ENCODE measurements around the gene PDZRN3.

Gene PDZRN3

DNA sequence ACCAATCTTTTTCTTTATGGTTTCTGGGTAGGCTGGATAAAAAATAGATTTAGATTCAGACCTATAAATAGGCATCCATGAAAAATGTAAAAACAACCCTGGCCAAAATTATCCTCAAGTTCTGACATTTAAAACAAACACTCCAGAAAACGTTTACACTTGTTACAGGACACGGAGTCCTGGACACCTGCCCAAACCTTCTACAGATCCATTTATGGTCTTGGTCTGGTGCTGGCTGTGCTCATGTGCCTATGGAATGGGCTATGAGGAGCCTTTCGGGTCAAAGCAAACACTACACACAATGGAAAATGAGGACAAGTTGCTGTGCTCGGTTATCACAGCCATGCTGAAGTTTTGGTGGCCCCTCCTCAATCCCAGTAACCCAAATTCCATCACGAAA is 108.1 kb downstream of the PDZRN3 start:
- no peak for DNase-seq (ENCODE audit: low spot score)

DNA sequence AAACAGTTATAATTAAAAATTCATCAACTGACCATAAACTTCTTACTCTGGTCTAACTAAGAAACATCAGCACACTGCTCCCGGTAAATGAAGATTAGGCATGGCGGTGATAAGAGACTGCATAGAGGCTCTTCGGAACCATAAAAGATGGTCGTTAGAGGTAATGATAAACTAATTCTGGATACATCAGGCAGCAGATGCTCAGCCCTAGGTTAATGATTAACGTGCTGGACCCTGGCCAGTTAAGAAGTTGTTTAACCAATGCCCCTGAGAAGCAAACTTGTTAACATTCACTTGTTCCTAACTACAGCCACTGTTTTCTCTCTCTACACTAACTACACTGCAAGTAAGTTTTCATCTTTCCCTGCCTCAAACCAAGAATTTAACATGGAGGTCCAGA is 111.5 kb downstream of the PDZRN3 start:
- DNase-seq (ENCODE audit: low spot score), result no peak

DNA sequence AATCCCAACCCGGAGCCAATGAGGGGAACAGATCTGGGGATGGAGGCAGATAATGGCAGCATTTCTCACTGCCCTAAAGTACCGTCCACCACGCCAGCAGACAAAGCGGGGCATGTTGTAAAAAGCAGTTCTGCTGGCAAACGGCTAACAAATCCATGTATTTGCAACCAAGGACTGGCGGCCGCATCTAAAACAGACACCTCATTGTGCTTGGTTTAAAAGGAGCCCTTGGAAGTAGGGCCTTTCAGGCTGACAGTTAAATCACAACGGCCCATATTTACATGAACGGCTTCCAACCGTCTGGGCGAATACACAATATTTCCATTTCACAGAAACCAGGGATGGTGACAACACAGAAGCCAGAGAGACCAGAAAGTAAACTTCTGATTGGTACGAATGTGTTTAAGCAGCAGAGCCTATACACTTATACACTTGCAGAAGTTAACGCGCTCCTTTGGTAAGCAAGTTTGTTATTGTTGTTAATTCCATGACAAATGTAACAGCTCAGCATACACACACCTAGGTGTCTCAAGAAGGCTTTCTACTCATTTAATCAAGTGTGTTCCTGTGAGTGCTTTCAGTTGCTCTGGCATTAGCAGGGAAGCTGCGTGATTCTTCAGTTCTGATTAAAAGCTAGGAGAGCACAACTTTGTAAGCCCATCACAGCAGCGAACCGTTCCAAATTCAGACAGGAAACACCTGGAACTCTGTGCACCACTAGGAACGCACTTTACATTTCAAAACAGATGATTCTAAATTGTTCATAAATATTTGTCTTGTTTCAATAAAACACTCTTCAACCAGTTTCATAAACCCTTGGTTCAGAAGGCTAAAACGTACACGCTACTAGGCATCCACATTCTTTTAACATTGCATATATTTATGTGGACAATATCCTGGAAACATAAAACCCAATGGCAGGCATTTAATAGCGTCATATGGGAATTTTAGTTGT is 112.9 kb downstream of the PDZRN3 start:
- DNase-seq (ENCODE audit: low spot score), result no peak

DNA sequence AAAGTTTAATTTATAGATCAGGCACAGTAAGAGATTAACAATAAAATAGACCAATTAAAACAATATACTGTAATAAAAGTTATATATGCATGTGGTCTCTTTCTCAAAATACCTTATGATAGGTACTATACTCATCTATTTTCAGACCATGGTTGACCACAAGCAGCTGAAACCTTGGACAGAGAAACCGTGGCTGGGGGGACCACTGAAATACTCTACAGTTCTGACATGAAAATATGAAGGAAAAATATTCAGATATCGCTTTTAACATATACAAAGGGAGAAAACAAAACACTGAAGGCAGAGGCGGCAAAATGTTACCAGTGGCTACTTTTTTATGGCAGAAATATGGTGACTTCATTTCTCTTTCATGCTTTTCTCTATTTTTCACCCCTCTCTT is 114.0 kb downstream of the PDZRN3 start:
- DNase-seq (ENCODE audit: low spot score), result no peak

DNA sequence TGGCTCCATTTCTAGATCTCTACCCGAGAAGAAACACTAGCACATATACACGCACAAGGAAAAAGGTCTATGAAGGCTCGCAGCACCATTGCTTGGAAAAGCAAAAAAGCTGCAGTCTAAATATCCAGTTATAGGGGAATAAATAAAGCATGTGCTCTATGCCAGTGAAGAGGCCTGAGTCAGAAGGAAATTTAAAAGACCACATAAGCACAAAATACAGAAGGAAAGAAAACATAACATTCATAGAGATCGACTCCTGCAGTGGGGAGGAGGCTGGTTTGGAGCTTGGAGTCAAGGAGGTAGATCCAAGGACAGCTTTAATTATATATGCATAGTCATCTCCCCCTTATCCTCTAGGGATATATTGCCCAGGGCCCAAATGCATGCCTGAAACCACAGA is 114.4 kb downstream of the PDZRN3 start:
- DNase-seq (ENCODE audit: low spot score), result no peak

DNA sequence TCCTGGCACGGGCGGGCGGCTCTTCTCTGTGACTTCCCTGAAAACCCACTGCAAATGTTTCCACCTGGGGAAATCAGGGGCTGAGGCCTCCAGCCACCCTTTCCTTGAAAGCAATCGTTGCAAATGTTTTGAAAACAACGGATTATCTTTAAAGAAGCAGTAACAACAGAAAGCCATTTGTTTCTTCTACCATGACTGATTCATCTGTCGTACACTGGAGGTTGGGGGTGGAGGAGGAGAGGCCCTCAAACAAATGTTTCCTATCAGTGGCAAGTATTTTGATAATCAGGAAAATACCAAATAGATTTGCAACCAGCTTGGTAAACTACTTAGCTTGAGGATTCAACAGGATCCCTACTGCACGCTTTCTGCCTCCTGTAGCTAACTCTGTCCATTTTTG is 114.9 kb downstream of the PDZRN3 start:
- DNase-seq (ENCODE audit: low spot score), result peak; percentile 45

DNA sequence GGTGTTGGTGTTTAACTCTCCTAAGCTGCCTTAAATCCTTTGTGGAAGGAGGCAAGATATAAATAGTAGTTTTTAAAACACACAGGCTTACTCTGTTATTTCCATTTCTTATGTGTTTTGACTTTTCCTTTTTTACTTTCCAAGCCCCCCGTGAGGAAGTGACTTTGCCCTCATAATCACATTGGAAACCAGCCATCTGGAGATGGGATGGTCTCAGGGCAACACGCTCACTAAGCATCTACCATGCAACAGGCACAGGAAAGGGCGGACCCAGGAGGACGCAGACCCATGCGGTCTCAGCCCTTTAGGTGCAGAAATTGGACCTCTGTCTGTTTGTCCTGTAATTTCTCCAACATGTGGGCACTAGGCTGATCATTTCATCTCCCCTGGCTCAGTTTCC is 115.7 kb downstream of the PDZRN3 start:
- no peak for DNase-seq (ENCODE audit: low spot score)

DNA sequence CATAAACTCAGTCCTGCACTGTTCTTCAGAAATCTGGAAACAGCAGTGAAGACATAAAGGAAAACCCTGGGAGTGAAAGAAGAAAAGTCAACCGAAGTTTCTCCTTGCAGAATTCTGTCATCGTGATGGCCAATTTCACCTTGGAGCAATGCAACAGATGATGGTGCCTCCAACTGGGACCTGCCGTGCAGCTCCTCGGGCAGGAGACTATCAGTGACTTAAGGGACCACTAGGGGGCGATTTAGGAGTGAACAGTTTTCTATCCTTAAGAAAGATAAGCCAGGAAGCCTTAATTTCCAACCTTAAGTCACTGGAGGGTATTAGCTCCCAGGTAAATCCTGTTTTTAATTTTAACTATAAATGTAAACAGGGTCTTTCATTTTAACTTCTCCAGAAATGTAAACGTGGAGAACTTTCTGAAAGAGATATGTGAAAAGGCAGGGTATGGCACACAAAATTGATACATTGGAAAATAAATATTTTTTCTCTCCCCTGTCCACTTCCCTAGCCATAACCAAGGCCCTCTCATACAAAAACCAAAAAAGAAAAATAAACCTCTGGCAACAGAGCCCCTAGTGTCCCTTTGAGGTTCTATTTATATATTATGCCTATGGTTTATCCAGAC is 116.3 kb downstream of the PDZRN3 start:
- peak; percentile 58 for DNase-seq (ENCODE audit: low spot score)

DNA sequence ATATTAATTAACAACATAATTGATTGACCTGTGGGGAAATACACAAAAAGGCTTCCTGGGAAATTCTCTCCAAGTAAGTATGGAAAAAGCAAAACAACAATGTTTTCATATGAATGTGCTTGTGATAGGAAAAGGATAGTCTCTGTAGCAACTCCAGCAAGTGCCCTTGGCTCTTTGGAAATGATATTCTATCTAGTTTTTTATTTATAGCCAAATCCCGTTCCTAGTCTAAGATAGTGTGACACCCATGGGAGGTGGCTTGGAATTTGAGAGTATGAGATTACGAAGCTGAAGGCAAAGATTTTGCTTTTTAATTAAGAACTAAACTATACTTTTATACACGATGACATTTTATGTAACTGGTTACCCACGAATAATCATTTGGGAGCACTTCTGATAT is 119.9 kb downstream of the PDZRN3 start:
- no peak for DNase-seq (ENCODE audit: low spot score)

DNA sequence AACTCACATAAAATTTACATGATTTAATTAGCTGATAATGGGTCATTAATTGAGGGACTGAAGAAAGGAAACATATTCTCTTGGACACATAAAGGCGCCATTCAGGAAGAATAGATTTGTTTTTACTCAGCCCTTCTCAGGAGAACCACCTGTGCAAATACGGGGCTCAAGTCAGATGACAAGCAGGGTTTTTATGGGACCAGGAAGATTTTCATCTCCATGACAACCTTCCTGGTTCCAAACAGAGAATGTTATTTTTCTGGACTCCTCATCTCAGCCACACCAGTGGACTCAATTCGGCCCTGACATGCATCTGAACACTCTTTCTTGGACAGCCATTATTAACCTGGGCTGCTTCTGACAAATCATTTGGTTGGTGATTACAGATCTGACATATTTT is 120.5 kb downstream of the PDZRN3 start:
- DNase-seq (ENCODE audit: low spot score), result no peak

DNA sequence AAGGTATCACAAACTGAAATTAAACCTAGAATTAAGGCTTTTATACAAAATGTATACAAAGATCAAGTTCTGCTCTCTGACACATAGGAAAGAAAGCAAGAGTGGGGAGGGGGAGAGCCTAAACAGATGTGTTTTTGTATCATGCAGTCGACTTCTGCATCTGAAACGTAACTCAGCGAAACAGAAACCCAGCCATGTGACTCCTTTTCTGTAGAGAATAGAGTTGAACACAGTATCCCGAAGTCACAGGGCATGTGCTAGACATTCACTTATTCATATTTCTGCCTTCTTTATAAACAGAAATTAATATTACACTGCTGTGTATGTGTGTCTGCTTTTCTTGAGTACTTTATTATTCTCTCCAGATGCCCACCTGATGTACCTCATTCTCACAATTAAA is 121.0 kb downstream of the PDZRN3 start:
- DNase-seq (ENCODE audit: low spot score), result no peak

DNA sequence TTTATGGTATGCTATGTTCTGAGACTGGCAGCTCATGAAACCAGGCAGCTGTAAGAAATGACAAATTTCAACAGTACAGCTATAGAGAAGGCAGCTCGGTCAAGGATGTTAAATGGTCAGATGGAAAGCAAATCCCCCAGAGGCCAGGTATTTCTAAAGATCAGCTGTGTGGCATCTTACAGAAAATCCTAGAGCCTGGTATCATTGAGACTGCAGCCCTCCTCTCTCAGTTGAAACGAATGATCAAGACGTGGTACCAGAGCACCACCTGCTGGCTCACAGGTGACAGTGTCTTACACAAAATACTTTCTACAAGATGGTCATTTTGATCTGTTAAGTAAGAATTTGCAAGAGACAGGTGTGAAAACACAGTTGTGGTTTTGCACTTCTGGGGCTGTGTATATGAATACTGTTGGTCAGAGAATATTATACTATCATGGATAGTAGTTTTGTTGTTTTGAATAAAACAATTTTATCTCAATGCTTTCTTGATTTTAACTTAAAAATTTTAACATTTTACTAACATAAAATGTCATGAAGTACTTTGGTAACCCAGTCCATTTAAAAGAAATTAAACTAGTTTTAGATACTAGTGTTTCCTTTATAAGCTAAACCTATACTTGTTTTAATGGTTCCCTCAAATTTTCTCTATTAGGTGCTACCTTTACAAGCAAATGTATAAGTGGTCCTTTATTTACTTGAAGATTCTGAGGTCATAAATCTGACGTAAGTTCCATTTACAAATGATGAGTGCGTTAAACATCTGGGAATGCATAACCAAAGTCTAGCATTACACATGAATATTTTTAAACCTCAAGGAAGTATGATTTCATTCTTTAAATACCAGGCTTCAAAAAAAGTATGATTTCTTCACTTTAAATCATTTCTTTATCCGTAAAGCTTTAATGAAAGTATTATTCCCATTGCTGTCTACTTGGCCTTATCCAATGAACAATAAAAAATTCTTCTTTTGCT is 121.8 kb downstream of the PDZRN3 start:
- peak; percentile 71 for DNase-seq (ENCODE audit: low spot score)

DNA sequence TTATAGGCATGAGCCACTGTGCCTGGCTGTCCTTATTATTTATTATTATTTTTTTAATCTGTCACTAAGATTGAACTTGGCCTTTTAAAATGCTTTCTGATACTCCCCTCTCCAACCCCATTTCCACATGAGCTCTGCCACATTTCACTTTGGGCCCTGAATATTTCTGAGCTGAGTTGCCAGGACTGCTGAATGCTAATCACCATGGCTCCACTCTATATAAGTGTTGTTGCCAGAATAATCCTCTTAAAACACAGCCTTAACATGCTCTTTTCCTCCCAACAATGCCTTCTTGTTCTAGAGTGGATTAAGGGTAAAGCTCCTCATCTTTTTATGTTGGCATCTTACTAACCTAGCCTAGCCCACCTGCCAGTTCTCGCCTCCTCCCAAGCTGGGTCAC is 124.4 kb downstream of the PDZRN3 start:
- peak; percentile 52 for DNase-seq (ENCODE audit: low spot score)

DNA sequence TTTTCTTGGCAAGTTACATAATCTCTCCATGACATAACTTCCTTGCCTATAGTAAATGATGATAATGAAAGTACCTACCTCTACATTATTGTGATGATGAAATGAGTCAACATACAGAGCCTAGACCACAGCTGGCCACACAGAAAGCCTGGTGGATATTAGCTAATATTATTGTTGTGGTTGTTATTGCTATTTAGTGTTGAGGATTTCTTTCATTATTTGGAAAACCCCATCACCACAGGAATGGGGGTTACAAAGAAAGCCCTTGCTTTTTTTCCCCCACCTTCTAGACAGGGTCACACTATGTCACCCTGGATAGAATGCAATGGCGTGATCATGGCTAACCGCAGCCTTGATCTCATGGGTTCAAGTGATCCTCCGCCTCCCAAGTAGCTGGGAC is 125.0 kb downstream of the PDZRN3 start:
- no peak for DNase-seq (ENCODE audit: low spot score)

DNA sequence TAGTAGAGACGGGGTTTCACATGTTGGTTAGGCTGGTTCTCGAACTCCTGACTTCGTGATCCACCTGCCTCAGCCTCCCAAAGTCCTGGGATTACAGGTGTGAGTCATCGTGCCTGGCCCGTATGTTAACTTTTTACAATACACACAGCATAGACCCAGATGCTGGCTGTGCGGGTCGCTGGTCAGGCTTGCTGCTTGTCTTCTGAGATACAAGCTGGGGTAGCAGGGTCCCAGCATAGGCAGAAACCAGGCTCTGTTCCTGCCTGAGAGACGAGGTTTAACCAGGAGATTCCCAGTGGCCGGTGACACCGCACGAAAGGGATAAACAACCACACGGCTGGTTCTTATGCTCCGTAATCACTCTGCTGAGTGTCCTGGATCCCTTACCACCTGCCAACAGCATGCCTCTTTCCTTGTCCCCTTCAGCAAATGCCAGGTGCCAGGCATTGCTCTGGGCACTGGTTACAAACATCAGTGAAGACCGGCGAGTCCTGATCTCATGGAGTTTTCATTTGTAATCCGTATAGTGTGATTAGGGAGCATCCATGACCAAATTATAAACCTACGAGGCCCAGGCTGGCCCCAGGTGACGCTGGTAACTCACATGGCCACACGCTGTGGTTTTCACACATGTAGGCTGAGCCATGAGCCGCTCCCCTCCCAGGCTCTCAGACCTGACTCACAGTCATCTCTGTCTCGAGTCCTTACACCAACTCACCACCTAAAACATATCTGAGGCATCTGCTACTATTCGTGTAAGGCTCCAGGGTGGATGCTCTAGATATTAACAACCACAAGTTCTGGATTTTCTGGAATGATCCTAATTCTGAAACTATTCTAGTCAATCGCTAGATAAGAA is 125.7 kb downstream of the PDZRN3 start:
- no peak for DNase-seq (ENCODE audit: low spot score)

DNA sequence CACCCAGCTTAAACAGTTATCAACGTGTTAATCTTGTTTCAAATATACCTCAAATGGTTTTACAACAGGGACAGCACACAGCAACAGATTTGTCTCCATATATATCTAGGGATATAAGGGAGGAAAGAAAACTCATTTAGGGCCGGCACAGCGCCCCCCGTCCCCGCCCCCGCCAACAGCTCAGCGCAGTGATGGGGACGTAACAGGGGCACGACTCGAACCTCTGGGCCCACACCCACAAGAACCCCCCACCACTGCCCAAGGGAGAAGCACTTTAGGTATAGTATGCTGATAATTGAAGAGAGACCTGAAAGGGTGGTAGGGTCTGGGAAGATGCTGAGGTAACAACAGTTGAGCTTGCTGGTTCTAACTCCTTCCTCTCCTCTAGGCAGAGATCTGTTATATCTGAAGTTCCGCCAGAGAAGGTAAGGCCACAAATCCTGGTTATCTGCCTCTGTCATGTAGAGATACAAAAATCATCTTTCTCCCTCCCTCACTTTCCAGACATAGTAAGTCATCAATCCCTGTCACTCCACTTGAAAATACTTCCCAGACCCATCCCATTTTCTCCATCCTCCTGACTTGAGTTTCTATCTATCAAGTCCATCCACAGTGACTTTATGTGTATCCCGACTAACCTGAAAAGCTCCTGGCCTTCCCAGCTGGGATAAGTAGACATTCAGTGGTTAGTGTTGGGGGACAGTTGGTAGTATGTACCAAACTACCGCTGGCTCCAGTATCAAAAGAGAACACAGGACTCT is 126.9 kb downstream of the PDZRN3 start:
- no peak for DNase-seq (ENCODE audit: low spot score)

DNA sequence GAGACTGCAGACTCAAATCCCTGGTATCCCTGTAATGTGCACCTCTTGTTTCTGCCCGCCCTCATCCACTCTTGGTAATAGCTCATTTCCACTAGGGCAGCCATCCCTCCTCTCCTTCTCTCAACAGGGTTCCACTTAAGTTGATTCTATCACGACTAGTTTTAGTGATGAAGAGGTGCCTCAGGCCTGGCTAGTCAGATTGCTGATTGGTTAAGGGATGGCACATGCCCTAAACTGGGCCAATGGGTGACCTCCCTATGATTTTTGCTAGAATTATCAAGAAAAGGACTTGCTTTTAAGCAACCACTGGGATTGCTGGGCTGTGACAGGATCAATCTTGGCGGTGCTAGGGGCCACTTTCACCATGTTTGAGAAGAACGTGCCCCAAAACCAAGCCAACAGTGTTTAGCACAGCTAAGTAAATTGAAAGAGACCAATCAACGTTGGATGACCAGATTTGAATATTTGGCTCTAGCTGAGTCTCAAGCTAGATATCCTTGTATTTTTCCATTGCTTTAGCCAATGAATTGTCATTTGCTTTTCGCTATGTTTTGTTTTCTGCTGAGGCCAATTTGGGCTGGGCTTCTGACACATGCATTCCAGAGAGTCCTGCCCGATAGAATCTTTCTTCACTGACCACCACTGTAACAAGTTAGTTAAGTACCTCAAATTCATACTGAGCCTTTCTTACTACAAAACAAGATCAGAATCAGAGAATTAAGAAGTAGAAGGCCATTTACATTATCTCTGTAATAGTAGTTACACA is 131.0 kb downstream of the PDZRN3 start:
- DNase-seq (ENCODE audit: low spot score), result peak; percentile 88

DNA sequence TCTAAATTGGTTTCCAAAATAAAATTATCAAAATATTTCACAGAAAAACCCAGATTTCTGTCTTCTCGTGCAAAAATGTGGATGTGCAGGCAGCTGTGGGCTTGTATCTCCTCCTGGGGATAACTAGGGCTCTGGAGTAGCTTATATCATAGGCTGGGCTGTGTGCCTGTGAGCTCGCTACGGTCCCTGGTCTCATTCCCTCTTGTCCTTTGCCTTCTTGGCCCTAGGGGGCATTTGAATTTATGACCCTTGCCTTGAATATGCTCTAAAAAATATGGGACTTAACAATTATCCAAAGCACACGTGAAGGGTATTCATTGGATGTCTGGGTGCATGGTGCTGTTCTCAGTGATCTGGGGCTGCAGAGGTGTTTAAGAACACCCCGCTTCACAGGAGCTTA is 132.6 kb downstream of the PDZRN3 start:
- no peak for DNase-seq (ENCODE audit: low spot score)

DNA sequence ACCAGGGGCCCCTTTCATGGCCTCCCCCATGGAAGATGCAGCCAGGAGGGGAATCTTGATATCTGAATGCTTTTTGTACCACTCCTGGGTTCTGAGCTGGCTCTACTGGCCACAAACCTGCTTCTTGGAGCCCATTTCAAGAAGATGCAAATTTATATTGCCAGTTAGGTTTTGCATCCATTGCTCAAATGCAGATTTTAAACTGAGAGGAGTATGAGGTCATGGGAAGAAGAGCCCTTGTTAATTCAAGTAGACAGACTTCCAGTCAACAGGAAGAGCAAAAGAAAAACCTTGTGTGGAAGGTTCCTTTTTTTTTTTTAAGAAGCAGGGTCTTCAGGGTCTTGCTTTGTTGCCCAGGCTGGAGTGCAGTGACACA is 133.5 kb downstream of the PDZRN3 start:
- DNase-seq (ENCODE audit: low spot score), result no peak
